Cerebellar nuclear complex (tissue), 1 donor: ENCODE results near the gene SLC38A7.
"Not testable (repeated sequence)": the region's sequence is repeated elsewhere in the genome, so short reads cannot be mapped to it uniquely, and the experiment has no call there.

Experiments
- DNase-seq, 2 experiments: peaks; one replicate each; lab custom pipeline; 2025; lab: John Stamatoyannopoulos, UW

The SLC38A7 gene, protein sequence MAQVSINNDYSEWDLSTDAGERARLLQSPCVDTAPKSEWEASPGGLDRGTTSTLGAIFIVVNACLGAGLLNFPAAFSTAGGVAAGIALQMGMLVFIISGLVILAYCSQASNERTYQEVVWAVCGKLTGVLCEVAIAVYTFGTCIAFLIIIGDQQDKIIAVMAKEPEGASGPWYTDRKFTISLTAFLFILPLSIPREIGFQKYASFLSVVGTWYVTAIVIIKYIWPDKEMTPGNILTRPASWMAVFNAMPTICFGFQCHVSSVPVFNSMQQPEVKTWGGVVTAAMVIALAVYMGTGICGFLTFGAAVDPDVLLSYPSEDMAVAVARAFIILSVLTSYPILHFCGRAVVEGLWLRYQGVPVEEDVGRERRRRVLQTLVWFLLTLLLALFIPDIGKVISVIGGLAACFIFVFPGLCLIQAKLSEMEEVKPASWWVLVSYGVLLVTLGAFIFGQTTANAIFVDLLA

DNA sequence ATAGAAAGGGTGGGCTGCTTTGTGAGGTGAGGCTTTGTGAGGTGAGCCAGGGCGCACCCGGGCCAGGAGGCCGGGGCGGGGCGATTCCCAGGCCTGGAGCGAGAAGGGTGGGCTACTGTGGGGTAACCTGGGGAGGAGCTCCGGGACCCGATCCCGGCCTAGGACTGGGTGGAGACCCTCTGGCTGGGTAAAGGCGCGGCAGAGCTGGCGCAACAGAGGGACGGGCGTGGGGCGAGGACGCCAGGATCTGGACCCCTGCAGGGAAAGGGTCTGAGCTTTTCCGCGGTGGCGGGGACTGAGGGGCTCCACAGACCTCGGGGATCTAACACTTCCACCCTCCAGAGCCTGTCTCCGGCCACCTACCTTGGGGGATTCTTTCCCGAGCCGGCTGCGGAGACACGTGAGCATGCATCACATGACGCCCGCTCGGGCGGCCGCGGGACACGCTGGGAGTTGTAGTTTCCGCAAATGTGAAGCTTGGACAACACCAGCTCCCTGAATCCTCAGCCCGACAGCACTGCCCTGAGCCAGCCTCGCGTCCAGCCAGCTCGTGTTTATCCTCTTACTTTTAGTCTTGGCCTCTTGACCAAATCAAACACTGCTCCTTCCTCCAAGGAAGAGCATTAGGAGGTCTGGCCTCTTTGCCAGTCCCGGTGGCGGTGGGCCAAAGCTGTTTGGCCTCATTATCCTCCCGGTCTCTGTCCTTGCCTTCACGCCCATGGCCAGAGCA lies at the start of gene SLC38A7:
Gene SLC38A7, minus strand, starts transcription at position 417 of the 730 bp plus-strand sequence. CDS start 4,644 bp downstream, outside the sequence.
- DNase-seq = peak; percentile 46 to 74

DNA sequence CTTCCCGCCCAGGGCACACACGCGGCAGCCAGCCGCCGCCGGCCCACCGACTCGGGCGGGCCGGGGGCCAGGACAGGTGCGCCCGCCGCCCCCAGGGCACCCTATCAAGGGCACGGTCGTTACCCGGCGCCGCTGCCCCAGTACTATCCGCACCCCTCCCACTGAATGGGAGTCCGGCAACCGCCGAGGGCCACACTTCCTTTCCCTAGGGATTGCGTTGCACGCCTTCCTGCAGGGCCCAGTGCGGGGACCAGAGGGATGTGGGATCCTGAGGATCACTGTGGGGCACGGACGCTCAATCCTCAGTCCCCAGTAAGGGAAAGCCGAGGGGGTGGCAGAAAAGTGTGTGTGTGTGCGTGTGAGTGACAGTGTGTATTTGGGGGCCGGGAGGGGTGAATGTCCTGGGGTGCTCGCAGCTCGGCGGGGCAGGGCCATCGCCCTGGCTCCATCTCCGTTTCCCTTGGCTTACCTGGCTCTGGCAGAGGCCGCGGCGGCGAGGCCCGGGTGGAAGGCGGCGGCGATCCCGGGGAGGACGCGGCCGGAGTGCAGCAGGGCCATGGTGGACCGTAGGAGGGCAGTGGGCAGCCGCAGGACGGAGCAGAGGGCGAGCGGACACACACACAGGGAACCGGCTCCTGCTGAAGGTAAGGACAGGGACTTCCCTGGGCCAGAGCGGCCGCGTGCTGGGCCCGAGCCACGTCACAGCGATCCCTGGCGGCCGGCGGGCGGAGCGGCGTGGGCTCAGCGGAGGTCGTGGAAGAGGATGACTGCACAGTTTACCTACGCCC lies 49.3 kb upstream of the SLC38A7 start, which contains the start of gene GOT2:
Gene GOT2, minus strand, starts transcription at position 646 of the 788 bp plus-strand sequence. Its CDS starts 88 bp downstream, at position 558.
- peak in 1 of 2 experiments; percentile 41 for DNase-seq

DNA sequence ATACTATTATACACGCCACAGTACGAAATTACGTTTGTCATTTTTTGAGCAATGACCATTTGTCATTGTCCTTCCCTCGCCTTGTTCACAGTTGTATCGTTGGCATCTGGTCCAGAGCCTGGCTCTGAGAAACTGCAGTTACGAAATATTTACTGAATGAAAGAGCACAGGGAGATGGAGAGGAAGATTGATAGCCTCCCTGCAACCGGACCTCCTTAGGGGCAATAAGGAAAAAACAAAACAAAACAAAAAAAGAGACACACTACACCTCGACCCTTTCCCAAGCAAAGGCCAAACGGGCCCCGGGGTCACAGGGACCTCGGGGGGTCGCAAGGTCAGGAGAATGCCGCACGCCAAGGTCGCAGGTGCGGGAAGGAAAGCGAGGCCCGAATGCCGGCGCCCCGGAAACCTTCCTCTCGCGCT lies 48.7 kb upstream of the SLC38A7 start:
- no peak for DNase-seq

DNA sequence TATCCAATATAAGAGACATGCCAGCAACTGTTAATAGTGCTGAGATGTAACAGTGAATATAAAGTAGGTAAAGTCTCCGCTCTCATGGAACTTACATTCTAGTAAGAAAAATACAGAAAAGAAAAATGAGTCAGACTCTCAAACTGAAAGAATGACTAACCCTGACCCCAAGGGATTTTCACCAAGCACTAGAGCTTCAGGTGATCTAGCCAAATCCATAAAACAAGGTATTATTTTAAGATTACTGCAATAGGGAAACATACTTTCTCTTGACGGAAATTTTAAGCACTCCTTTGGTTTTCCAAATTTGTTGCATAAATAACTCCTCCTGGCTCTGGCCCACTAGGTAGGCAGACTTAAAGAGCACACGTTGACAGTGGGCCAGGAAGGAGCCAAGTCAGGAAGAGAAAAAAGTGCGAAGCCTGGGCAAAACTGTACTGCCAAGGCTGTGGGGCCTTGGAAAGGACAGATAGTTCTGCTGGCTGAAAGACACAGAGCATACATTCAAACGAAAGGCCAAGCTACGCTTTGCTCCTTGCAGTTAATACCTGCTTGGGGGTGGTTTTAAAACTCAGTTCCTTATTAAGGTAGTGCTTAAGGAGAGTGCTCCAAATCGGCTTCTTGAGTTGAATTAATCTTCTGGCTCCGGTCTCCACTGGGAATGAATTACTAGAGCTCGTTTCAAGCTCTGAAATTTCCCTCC lies 48.1 kb upstream of the SLC38A7 start:
- DNase-seq = no peak

DNA sequence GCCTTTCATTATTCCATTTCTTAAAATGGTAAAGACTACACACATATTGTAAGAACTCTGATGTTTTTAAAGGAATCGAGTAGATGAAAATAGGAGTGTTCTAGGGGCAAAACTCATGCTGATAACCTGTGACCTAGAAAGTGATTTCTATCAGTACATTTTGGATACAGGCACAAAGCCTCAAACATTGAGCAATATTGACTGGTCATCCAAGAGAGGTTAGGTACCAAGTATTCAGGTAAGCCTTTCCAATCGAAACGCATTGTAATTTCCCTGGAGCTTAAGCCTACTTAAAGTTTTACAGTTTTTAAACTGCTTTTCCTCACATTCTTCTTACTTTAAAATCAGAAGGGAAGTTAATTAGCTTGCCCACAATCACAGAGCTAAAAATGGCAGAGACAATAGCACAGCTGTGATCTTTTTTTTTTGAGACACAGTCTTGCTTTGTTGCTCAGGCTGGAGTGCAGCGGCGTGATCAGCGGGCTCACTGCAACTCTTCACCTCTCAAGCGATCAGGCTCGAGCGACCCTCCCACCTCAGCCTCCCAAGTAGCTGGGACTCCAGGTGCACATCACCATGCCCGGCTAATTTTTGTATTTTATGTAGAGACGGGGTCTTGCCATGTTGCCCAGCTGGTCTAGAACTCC lies 46.3 kb upstream of the SLC38A7 start:
- no peak for DNase-seq

DNA sequence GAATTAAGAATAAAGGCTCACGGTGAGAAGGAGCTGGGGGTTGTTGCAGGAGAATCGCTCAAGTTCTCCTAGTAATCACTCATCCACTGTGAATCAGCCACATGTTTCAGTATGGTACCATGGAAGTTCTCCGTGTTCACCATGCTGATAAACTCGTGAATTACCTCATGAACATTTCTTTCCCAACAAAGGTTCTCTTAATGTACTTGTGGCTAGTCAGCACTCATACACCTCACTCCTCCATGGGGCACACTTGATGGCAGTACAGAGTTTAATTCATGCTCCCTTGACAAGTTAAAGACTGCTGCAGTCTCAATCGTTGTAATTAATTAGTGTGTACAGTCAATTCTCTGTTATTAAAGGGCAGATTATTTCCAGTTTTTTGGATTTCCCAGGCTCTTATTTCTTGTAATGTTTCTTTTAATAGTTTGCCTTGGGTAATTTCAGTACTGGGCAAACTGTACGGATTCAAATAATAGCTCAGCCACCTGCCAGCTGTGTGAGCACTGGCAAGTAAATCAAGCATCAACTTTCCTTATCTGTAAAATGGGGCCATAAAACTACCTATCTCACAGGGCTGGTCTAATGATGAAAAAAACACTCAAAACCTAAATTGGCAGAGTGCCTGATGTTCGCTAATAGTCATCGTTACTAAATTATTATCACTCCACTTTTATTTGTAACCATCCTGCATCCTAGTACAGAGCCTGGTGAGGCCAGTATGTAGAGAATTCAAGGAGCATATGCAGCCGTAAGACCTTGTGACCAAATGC lies 43.4 kb upstream of the SLC38A7 start:
- DNase-seq = no peak

DNA sequence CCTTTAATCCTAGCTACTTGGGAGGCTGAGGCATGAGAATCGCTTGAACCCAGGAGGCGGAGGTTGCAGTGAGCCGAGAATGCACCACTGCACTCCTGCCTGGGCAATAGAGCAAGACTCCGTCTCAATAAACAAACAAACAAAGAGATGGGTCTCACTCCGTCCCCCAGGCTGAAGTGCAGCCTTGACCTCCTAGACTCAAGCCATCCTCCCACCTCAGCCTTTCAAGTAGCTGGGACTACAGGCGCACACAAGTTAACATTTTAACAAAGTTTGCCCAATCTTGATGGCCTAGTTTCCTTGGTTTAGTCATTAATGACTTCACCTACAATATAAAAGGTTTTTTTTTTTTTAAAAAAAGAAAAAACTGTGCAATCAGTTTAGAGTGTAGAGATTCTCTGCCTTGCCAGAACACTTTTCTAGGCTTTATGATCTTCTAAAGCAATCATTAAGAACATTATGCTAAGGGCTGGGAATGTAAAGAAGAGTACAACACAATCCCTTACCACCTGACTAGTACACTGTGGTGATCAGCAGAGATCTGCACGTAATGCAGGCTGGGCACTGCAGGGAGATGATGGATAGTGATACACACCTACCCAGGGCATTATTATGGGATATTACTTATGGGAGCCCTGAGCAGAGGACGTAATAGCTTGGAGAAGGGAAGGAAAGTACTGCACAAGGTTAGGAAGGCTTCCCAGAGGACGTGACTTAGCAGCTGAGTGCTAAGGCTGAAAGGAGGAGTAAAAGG lies 42.6 kb upstream of the SLC38A7 start:
- no peak for DNase-seq

DNA sequence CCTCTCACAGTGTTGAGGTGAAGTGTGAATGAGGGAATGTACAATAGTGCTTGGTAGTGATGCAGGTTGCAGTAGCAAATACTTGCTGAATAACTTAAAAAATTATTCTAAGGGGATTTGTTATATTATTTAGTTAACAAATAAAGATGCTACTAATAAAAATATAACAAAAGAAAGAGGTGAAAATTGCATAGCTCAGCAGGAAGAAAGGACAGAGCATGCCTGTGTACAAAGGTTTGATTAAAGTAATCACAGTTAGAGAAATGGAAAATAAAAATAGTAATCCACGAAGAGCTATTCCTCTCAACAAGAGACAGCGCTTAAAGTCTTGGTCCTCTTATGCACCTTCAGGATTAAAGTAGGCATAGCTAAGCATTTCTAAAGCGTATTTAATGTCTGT lies 38.5 kb upstream of the SLC38A7 start:
- DNase-seq = no peak

DNA sequence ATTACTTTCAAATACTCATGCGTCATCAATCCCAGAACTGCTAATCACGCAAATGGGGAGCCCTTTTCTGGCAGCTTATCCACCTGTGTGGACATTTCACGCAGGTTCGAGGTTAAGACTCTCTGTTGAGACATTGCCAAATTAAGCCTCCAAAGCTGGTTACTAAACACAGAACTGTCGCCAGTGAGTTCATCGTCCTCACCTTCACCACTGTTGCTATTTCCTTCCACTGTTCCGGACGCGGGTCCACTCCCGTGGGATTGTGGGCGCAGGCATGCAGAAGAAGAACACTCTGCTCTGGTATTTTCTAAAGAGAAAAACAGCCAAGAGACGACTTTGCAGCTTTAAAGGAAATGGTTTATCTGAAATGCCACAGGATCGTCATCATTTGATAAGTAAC lies 33.4 kb upstream of the SLC38A7 start:
- DNase-seq = no peak

DNA sequence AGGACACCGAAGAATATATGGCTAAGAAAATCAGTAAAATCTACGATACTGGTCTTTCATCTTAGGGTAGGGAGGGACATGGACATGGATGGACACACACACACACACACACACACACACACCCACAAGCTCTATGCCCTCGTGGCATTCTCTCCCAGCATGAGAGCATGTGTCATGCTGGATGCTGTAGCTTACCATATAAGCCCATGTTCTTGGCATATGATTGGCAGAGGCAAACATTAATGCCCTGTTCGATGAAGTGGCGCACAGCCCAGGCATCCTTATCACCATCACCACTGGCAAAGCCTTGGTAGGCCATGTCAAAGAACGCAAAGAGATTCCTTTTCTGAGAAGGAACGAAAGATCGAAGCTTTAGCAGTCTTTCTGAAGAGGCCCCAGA lies 31.9 kb upstream of the SLC38A7 start:
- no peak for DNase-seq

DNA sequence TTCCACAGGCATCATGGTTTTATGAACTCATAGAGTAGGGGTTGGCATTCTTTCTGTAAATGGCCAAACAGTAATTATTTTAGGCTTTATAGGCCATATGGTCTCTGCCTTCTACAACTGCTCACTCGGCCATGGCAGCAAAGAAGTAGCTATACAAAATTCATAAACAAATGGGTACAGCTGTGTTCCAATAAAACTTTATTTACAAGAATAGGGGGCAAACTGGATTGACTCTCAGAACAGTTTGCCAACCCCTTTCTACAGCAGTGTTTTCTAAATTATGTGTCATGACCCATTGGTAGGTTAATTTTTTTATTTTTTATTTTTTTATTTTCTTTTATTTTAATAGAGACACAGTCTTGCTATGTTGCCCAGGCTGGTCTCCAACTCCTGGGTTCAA lies 29.2 kb upstream of the SLC38A7 start:
- no peak for DNase-seq

DNA sequence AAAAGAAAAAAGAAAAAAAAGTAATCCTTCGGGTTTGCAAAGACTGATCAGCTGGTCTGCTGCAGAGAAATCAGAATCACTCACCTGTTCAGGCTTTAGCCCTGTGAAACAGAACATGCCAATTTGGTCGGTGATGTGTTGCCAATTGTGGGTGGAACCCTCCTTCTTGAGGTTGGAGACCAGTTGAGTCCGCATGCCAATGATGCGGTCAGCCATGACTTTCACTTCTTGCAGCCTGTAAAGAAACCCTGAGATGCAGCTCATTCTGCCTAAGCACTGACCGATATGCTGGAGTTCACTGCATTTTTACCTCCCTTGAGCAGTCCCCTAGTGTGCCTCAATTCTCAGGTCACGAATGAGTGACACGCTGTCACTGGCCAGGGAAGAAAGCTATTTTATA lies 24.8 kb upstream of the SLC38A7 start:
- DNase-seq = no peak

DNA sequence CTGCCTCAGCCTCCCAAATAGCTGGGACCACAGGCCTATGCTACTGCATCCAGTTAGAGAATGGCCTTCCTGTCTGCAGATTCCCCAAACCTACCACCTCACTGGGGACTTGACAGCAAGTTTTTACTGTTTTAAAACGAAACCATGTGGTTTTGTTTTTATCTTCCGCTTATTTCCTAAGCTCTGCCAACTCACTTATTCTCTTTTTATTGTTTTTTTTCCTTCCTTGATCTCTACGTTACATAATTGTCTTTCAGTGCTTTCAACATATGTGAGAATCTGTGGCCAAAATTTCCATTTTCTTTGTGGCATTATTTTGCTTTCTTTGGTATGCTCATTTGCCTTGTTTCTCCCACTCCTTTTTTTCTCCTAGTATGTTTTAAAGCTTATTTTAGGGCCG lies 14.6 kb upstream of the SLC38A7 start:
- DNase-seq = no peak

DNA sequence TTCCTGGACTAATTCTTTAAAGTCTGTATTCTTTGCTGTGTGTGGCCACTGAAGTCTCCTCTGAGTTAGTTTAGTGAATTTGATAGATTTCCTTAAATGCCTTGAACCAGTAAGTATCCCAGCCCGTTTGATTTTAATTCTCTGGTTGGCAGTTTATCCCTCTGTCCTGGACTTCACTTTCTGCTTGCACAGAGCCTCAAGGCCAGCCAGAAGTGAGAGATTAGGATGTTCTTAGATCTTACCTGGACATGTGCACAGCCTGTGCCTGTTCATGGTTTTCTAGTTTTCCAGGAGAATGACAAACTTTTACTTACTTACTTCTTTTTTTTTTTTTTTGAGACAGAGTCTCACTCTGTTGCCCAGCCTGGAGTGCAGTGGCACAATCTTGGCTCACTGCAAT lies 10.8 kb upstream of the SLC38A7 start:
- DNase-seq = no peak

DNA sequence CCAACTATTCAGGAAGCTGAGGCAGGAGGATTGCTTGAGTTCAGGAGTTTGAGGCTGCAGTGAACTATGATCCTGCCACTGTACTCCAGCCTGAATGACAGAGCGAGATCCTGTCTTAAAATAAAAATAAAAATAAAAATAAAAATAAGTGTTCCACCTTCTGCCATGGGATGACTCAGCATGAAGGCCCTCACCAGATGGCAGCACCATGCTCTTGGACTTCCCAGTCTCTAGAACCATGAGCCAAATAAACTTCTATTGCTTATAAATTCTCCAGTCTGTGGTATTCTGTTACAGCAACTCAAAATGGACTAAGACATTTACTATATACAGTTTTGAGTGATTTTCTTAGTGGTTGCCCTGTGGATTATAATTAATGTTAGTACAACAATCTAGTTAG lies 7.9 kb upstream of the SLC38A7 start:
- no peak for DNase-seq

DNA sequence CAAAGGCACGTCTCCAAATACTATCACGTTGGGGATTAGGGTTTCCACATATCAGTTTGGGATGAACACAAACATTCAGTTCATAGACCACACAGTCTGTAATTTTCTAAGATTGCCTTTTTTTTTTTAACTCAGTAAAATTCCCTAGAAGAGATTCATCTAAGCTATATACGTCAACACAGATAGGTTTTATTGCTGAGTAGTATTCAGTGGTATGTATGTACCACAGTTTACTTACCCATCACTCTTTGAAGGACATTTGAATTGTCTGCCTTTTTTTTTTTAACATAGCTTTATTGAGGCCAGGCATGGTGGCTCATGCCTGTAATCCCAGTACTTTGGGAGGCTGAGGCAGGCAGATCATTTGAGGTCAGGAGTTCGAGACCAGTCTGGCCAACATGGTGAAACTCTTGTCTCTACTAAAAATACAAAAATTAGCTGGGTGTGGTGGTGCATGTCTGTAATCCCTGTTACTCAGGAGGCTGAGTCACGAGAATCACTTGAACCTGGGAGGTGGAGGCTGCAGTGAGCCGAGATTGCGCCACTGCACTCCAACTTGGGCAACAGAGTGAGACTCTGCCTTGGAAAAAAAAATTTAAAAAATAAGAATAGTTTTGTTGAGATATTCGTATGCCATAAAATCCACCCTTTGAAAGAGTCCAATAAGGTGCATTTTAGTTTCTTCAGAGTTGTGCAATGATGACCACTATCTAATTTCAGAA lies 2.6 kb upstream of the SLC38A7 start:
- not testable (repeated sequence) for DNase-seq

DNA sequence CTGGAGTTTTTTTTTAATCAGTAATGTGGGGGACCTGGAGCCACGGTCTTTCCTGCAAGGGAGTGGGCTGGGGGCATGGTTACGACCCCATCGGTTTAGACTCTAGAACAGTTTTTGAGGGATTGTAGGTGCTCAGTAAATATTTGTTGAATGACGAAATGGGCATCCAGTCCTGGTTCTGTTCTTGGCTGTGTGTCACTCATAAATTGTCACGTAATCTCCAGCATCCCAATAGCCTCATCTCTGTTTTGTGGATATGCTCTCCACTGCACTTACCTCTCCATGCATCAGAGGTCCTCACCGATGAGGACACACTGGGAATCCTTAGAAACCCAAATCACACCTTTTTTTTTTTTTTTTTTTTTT lies 497 bp upstream of the SLC38A7 start:
- no peak for DNase-seq

DNA sequence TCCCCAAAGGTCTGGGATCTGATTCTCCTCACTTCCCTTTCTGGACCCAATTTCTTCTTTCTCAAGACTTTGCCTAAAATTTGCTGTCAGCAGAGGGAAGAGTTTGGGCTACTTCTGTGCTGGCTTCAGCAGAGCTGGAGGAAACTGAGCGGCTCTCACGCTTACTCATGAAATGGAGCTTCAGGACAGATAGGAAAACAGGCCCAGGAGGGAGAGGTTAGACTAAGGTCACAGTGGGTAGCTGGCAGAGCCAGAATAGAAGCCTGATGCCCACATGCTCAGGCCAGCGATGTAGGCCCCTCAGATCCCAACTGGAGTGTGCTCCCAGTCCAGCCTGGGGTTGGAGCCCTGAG lies 593 bp downstream of the SLC38A7 start:
- no peak for DNase-seq

DNA sequence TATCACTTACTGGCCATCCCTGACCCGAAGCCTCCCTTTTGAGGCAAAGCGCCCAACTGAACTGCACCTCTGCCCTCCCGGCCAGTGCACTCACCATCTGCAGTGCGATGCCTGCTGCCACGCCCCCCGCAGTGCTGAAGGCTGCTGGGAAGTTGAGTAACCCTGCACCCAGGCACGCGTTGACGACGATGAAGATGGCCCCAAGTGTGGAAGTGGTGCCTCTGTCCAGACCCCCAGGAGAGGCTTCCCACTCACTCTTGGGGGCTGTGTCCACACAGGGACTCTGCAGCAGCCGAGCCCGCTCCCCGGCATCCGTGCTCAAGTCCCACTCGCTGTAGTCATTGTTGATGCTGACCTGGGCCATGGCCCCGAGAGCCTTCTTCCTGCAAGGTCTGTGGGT lies 4.8 kb downstream of the SLC38A7 start:
- no peak for DNase-seq
